Lower lobe of right lung (tissue), 2 donors: ENCODE measurements around the gene TMEM121. TPM values are rescaled to one million over a fixed set of nuclear protein-coding genes. Genes with fewer than 3 reads are reported as not detected.
"Not testable (repeated sequence)": the region's sequence is repeated elsewhere in the genome, so short reads cannot be mapped to it uniquely, and the experiment has no call there.

Source experiments
- ATAC-seq, 2 donors: fragments of 200-7000 bp; cut with Tn5 transposase; one replicate each; pipeline ENCODE4 v1.9.1; 2020 to 2022; ENCODE audit warnings: mild to moderate bottlenecking in 2 of 2, moderate library complexity in 2 of 2
- DNase-seq: peaks from one replicate; pipeline ENCODE4 v3.0.0-alpha.2; 2020
- H3K27ac ChIP-seq: fragments of 200-600 bp; one replicate; pipeline ENCODE4 v1.8.0; 2022
- H3K27me3 ChIP-seq: fragments of 200-600 bp; one replicate; pipeline ENCODE4 v1.8.0; 2022; ENCODE audit warnings: low read depth
- H3K36me3 ChIP-seq: fragments of 200-600 bp; one replicate; pipeline ENCODE4 v1.8.0; 2022; ENCODE audit warnings: mild to moderate bottlenecking
- H3K4me1 ChIP-seq: fragments of 200-600 bp; one replicate; pipeline ENCODE4 v1.8.0; 2022
- H3K4me3 ChIP-seq: fragments of 200-600 bp; one replicate; pipeline ENCODE4 v1.8.0; 2022; ENCODE audit warnings: mild to moderate bottlenecking
- H3K9me3 ChIP-seq: fragments of 200-600 bp; one replicate; pipeline ENCODE4 v1.8.0; 2022
- CTCF ChIP-seq: fragments of 200-600 bp; IDR thresholded peaks from one replicate; pipeline ENCODE4 v1.8.0; 2022; ENCODE audit warnings: antibody characterized with exemption, mild to moderate bottlenecking
- intact Hi-C: fragments of 100-400 bp; cut with DNase I; formaldehyde crosslinking; loops from one replicate; pipeline ENCODE4 v1.11.0; 2022
- total RNA-seq: library from RNA; stranded (reverse); fragmentation: NEBNext Ultra II Directional; extraction: Animal tissue kit (Norgen Biotek cat#: 25700); gene quantifications from one replicate; pipeline ENCODE4 v1.2.1, GENCODE V29; 2021
- donor health status: DM: no; HTN: yes; CAD: no; lungs with severe emphysema.

The TMEM121 gene
- total RNA-seq, 1 donor from 2014 or later = 3.0 TPM

- no peak for TF ChIP-seq CTCF
- DNase-seq (no peak), ATAC-seq (no peak)
- Histone ChIP-seq H3K27ac (no peak overlapping the region), H3K36me3 (no peaks in the 10 kb centered on the region), H3K27me3 (no peaks in the 10 kb centered on the region), H3K9me3 (no peaks in the 10 kb centered on the region), H3K4me1 (no peaks in the 10 kb centered on the region), H3K4me3 (no peak overlapping the region)
- intact Hi-C loops = no loop called here
These were observed 36.4 kb downstream of the TMEM121 start for GRCh38 chr14:105562713-105563346.

- no peaks in the 10 kb centered on the region for H3K9me3 ChIP-seq
- H3K4me1 ChIP-seq = no peaks in the 10 kb centered on the region
- ATAC-seq = no peak
- no peak overlapping the region for H3K4me3 ChIP-seq
- no peak for TF ChIP-seq CTCF
- H3K27me3 ChIP-seq = no peaks in the 10 kb centered on the region
- no peak overlapping the region for H3K27ac ChIP-seq
- H3K36me3 ChIP-seq = no peaks in the 10 kb centered on the region
- DNase-seq = no peak
- intact Hi-C loops = no loop called here
These were observed 37.0 kb downstream of the TMEM121 start for GRCh38 chr14:105563347-105563737.

GRCh38 chr14:105564536-105564935 is 38.2 kb downstream of the TMEM121 start:
- DNase-seq, H3K27ac ChIP-seq, H3K9me3 ChIP-seq, ATAC-seq, H3K27me3 ChIP-seq, H3K4me3 ChIP-seq, H3K4me1 ChIP-seq, intact Hi-C loops, H3K36me3 ChIP-seq: not testable (repeated sequence)

- H3K36me3 ChIP-seq, DNase-seq, H3K4me1 ChIP-seq, H3K27me3 ChIP-seq, ATAC-seq, H3K9me3 ChIP-seq, intact Hi-C loops, H3K4me3 ChIP-seq, H3K27ac ChIP-seq: not testable (repeated sequence)
These were observed 39.0 kb downstream of the TMEM121 start for GRCh38 chr14:105565185-105565919.

DNA sequence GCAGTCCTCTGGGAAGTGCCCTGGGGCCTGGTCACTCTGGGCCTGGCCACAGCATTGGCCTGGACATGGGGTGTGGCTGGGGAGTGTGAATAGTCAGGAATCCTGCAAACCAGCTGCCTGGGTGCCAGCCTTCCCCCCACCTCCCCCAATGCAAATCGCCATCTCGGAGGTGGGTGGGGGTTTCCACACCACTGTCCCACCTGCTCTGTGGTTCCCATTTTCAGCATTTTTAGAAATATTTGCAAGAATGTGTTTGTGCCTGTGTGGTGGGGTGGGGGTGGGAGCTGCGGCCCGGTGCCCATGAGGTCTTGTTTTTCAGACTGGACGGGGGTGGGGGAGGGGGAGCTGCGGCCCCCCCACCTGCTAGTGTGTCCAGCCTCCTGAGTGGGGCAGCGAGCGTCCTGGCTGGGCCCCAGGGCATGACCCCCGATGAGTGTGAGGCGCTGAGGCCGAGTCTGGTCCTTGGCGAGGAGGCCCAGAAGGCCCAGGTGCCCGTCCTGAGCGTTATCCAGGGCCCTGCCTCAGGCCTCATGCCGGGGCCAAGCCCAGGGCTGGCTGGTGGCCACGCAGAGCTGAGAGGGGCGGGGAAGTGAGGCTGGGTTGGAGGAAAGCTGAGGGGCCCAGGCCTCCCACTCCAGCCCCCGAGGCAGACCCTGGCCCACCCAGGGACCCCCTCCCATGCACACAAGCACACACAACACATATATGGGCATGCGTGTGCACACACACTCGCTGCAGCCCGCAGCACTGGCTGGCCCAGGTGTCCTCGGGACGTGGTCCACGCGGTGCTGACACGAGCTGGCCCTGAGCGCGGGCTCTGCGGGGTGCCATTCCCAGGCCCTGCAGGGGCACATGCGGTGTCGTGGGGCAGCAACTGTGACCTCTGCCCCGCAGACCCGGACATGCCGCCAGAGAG is 40.1 kb downstream of the TMEM121 start:
- H3K27ac ChIP-seq, H3K4me1 ChIP-seq, ATAC-seq, H3K4me3 ChIP-seq, intact Hi-C loops, H3K9me3 ChIP-seq, H3K36me3 ChIP-seq, DNase-seq, H3K27me3 ChIP-seq: not testable (repeated sequence)

DNA sequence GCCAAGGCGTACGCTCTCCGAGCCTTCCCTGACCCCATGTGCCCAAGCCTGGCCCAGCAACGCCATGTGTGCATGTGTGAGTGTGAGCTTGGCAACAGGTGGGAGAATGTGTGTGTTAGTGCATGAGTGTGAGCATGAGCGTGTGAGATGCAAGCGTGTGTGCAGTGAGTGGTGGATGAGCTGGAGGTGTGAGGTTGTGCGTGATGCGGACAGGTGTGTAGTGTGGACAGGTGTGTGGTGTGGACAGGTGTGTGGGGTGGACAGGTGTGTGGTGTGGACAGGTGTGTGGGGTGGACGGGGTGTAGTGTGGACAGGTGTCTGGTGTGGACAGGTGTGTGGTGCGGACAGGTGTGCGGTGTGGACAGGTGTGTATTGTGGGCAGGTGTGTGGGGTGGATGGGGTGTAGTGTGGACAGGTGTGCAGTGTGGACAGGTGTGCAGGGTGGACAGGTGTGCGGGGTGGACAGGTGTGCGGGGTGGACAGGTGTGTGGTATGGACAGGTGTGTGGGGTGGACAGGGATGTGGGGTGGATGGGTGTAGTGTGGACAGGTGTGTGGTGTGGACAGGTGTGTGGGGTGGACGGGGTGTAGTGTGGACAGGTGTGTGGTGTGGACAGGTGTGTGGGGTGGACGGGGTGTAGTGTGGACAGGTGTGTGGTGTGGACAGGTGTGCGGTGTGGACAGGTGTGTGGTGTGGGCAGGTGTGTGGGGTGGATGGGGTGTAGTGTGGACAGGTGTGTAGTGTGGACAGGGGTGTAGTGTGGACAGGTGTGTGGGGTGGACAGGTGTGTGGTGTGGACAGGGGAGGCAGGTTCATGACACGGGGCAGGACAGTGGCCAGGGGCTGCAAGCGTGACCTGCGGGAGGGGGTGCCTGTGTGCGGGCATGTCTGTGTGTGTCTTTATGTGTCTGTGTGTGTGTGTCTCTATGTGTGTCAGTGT is 41.1 kb downstream of the TMEM121 start:
- intact Hi-C loops, ATAC-seq, H3K9me3 ChIP-seq, H3K4me1 ChIP-seq, H3K27me3 ChIP-seq, H3K4me3 ChIP-seq, DNase-seq, H3K36me3 ChIP-seq, H3K27ac ChIP-seq: not testable (repeated sequence)

GRCh38 chr14:105568140-105568843 is 41.9 kb downstream of the TMEM121 start:
- H3K36me3 ChIP-seq, H3K9me3 ChIP-seq, H3K4me3 ChIP-seq, intact Hi-C loops, ATAC-seq, H3K4me1 ChIP-seq, DNase-seq, H3K27me3 ChIP-seq, H3K27ac ChIP-seq: not testable (repeated sequence)
